Gastroesophageal sphincter (tissue), 4 donors: ENCODE data around the gene TSPO. TPM values are rescaled to one million over a fixed set of nuclear protein-coding genes. Genes with fewer than 3 reads are reported as not detected.

Source experiments
- ATAC-seq: fragments of 150-250 bp; one replicate; pipeline ENCODE4 v1.9.1; 2016; ENCODE audit warnings: mild to moderate bottlenecking, moderate library complexity
- H3K27ac ChIP-seq, 4 donors: fragments of 200-600 bp; sonication (generic) in 3 of 4; 1 replicate in 3 of 4; 2 replicates in 1 of 4; pipeline ENCODE4 v1.5.1; 2016 to 2019
- H3K27me3 ChIP-seq: fragments of 200-600 bp; sonication (generic); one replicate; pipeline ENCODE4 v1.5.1; 2019
- H3K36me3 ChIP-seq, 2 donors: fragments of 200-600 bp; sonication (generic); one replicate each; pipeline ENCODE4 v1.5.1; 2019; ENCODE audit warnings: control low read depth in 1 of 2
- H3K4me1 ChIP-seq, 3 donors: fragments of 200-600 bp; sonication (generic); 1 replicate in 2 of 3; 2 replicates in 1 of 3; pipeline ENCODE4 v1.5.1; 2016 to 2019; ENCODE audit warnings: control low read depth in 2 of 3
- H3K4me3 ChIP-seq, 2 donors: fragments of 200-600 bp; sonication (generic); one replicate each; pipeline ENCODE4 v1.5.1; 2019; ENCODE audit warnings: mild to moderate bottlenecking in 1 of 2, moderate library complexity in 1 of 2
- H3K9me3 ChIP-seq, 3 donors: fragments of 200-600 bp; sonication (generic); one replicate each; pipeline ENCODE4 v1.5.1; 2017 to 2019; ENCODE audit warnings: control low read depth in 2 of 3
- CTCF ChIP-seq, 4 experiments: fragments of 200-600 bp in 2 of 4; fragments of 450-650 bp in 2 of 4; sonication (generic) in 1 of 4; IDR thresholded peaks; one replicate each; pipeline ENCODE4 v1.5.1; 2017 to 2019; ENCODE audit warnings: antibody characterized with exemption in 4 of 4, mild to moderate bottlenecking in 2 of 4, moderate library complexity in 2 of 4
- EP300 ChIP-seq: sonication (generic); formaldehyde crosslinking; IDR thresholded peaks from one replicate; pipeline ENCODE4 v1.6.1; 2017; ENCODE audit warnings: antibody characterized with exemption, mild to moderate bottlenecking
- POLR2A ChIP-seq, 2 donors: fragments of 450-650 bp; IDR thresholded peaks; one replicate each; pipeline ENCODE4 v1.6.1; 2017; ENCODE audit warnings: antibody characterized with exemption in 2 of 2, mild to moderate bottlenecking in 2 of 2, moderate library complexity in 1 of 2
- POLR2AphosphoS5 ChIP-seq: sonication (generic); formaldehyde crosslinking; IDR thresholded peaks from one replicate; pipeline ENCODE4 v1.6.1; 2017; ENCODE audit warnings: antibody characterized with exemption
- WGBS, 2 donors: methylation state at CpG; one replicate each; pipeline ENCODE4 v1.1.5; 2018; ENCODE audit warnings: low coverage in 1 of 2; 5-methylcytosine and 5-hydroxymethylcytosine counted together
- total RNA-seq, 4 donors: library from RNA; depleted of rRNA; stranded (reverse); fragments of >200 nt; gene quantifications; one replicate each; pipeline ENCODE4 v1.1.0, GENCODE V29; 2016

Gene TSPO
- total RNA-seq, 4 donors from 2014 or later = 112 to 240 (median 178) TPM

DNA sequence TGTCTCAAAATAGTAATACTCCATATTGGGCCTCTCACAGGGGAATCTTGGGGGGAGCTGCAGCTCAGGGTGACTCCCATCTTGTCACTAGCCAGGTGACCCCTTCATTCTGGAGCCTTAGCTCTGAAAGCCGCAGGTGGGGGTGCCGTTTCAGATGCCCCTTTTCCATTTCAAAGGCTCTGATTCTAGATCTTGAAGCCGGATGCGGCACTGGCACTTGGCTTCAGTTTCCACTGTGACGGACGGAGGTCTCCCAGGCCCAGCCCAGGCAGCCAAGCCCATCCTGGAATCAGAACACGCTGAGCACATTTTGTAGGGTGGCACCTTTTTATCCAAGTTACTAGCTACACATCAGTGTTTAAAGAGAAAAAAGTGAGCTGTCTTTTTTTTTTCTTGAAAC, 34.4 kb upstream of the TSPO start:
- Histone ChIP-seq H3K27me3 (peaks cover 58% of the 10 kb centered on the region), H3K36me3 (no peaks in the 10 kb centered on the region), H3K4me1 (no peaks in the 10 kb centered on the region), H3K27ac (no peak overlapping the region), H3K9me3 (no peaks in the 10 kb centered on the region), H3K4me3 (no peak overlapping the region)
- 83% methylated on average over 7 of the region's 7 CpGs; no CpG with 5 or more reads in 1 of the 2 donors for WGBS, 2 donors
- no peak for TF ChIP-seq CTCF (IDR thresholded peaks at IDR 0.05)
- TF ChIP-seq POLR2AphosphoS5 = no peak
- no peak for TF ChIP-seq POLR2A (IDR thresholded peaks at IDR 0.05)
- no peak for TF ChIP-seq EP300
- ATAC-seq = no peak

GRCh38 chr22:43118024-43118849, 33.1 kb upstream of the TSPO start:
- WGBS, 2 donors = no CpG with 5 or more reads among the region's 21 CpGs
- ATAC-seq = no peak

DNA sequence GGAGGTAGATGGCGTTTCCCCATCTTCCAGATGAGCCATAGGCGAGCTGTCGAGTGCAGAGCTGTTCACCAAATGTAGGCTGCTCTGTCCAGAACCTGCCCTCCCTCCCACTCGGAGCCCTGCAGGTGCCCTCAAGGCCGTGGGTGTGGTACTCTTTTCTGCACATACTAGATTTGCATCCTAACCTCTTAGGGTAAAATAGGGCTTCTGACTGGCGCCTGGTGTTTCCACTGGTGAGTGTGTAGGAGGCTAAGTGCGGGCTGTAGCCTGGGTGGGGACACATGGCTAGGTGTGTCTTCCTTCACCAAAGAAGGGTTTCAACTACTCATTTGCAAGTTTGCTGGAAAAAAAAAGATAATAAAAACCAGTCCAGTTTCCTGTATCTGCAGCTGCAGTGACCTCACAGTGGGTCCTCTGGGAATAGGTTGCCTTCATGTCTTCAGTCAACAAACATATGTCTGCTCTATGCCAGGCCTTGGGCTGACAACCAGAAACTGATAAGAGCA, 32.4 kb upstream of the TSPO start:
- 90 to 100% methylated on average over 1 to 2 of the region's 7 CpGs for WGBS, 2 donors
- no peaks in the 10 kb centered on the region for H3K4me1 ChIP-seq
- no peak for ATAC-seq

More at GRCh38 chr22:43118024-43118849, 33.1 kb upstream of the TSPO start:
- Histone ChIP-seq H3K27me3 (peaks cover 45% of the 10 kb centered on the region), H3K4me3 (no peak overlapping the region), H3K9me3 (no peaks in the 10 kb centered on the region), H3K36me3 (no peaks in the 10 kb centered on the region), H3K4me1 (no peaks in the 10 kb centered on the region), H3K27ac (no peak overlapping the region)
- TF ChIP-seq CTCF (IDR thresholded peaks at IDR 0.05) = no peak

DNA sequence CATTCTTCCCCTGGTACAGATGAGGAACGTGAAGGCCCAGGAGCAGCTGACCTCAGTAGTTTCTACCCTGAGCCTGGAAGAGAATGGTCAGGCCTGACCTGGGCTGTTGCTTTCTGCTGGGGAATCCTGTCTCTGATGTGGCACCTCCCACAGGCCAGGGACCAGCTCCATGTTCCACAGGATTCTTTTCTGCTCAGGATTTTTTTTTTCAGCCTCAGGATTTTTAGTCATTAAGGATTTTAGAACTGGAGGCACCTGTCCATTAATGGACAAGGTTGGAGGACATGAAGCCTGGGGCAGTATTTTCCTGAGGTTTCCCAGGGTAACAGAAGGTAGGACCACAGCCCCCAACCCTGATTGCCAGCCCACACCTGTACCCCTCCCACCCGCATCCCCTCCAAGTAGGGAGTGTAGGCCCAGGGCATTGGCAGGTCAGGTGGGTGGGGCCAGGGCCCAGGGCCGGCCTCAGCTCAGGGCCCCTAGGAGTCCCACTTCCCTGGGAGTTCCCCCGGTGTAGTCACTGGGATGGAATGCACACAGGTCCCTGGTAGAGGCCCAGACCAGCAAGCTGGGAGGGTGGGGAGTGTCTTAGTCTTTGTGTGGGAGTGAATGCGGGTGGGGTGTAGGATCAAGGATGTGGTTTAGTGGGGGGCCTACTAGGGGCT, 24.7 kb upstream of the TSPO start:
- Histone ChIP-seq H3K27me3 (peaks cover 8% of the 10 kb centered on the region), H3K9me3 (no peaks in the 10 kb centered on the region), H3K36me3 (peaks cover 0 to 12% of the 10 kb centered on the region in 2 donors), H3K27ac (no peak overlapping the region), H3K4me1 (peaks cover 0 to 6% (median 0%) of the 10 kb centered on the region in 3 donors), H3K4me3 (no peak overlapping the region)
- 67% methylated on average over 1 of the region's 5 CpGs; no CpG with 5 or more reads in 1 of the 2 donors for WGBS, 2 donors
- TF ChIP-seq CTCF (IDR thresholded peaks at IDR 0.05) (no peak), POLR2AphosphoS5 (no peak)
- peak; percentile 13 for ATAC-seq

More for the DNA sequence above, 32.4 kb upstream of the TSPO start:
- Histone ChIP-seq H3K4me3 (no peak overlapping the region), H3K9me3 (no peaks in the 10 kb centered on the region), H3K27me3 (peaks cover 37% of the 10 kb centered on the region), H3K27ac (no peak overlapping the region), H3K36me3 (no peaks in the 10 kb centered on the region)
- no peak for TF ChIP-seq POLR2AphosphoS5

DNA sequence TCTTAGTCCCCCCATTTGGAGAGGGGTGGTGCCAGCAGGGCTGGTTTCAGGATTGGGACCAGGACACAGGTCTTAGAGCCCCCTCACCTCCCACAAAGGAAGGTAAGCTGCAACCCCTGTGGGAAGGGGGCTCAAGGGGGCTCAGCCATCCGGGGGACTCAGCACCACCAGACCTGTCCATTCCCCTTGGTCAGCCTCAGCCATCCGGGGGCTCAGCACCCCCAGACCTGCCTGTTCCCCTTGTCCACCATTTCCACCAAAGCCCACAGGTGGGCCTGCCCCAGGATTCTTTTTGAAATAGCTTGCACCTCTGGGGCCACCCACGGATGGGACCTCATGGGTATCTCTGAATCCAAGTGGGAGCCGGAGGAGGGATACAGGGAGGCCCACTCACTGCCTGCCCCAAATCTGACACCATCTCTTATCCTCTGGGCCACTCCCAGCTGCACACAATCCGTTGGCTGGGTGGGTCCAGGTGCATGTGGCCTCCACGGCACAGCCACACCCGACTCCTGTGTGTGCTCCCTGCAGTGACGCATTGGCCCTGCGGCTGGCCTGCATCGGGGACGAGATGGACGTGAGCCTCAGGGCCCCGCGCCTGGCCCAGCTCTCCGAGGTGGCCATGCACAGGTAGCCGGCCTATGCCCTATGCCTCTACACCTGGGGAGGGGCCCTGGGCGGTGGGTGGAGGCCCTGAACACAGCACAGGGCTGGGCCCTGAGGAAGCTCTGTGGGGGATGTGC, 24.0 kb upstream of the TSPO start:
- 94% methylated on average over 3 of the region's 17 CpGs; no CpG with 5 or more reads in 1 of the 2 donors for WGBS, 2 donors
- peaks cover 8% of the 10 kb centered on the region for H3K27me3 ChIP-seq
- H3K4me1 ChIP-seq = peaks cover 0 to 13% (median 0%) of the 10 kb centered on the region in 3 donors
- no peaks in the 10 kb centered on the region for H3K9me3 ChIP-seq
- TF ChIP-seq POLR2AphosphoS5 (no peak), EP300 (no peak), POLR2A (IDR thresholded peaks at IDR 0.05) (no peak), CTCF (IDR thresholded peaks at IDR 0.05) (no peak)
- no peak overlapping the region for H3K27ac ChIP-seq
- H3K4me3 ChIP-seq = no peak overlapping the region
- H3K36me3 ChIP-seq = peaks cover 0 to 19% of the 10 kb centered on the region in 2 donors
- no peak for ATAC-seq
